ENCODE results near the gene KAT8. TPM values are rescaled to one million over a fixed set of nuclear protein-coding genes. Genes with fewer than 3 reads are reported as not detected.
"Not testable (repeated sequence)": the region's sequence is repeated elsewhere in the genome, so short reads cannot be mapped to it uniquely, and the experiment has no call there.

KAT8 gene
- total and polyA plus RNA-seq, 2 experiments from 2014 or later = 63.0 to 112 TPM

DNA sequence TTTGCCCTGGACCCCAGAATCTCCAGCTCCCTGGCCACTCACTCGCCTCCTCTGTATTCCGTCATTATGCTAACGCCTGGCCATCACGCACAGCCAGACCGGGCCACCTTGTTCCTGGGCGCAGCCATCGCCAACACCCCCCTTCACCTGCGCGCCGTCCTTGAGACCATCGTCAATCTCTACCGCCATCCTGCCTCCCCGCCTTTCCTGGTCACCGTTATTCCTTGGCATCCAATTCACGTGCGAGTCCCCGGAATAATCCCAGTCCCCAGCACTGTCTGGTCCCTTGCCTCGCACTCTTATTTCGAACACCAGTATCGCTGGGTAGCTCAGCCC lies 23.4 kb upstream of the KAT8 start:
- Histone ChIP-seq H3K4me3 (peak overlapping the region; percentile 58), H3K9me3 (ENCODE audit: low read depth) (no peaks in the 10 kb centered on the region), H3K27ac (peak overlapping the region; percentile 58), H3K4me1 (ENCODE audit: low read depth) (peaks cover 4% of the 10 kb centered on the region), H3K36me3 (no peaks in the 10 kb centered on the region), H3K27me3 (no peaks in the 10 kb centered on the region)
- peak in 1 of 2 donors; percentile 26 for DNase-seq (ENCODE audit: low read depth in 1 of 2, low spot score in 1 of 2)
- no peak for TF ChIP-seq CTCF (IDR thresholded peaks at IDR 0.05; ENCODE audit: low read depth, low read length)

DNA sequence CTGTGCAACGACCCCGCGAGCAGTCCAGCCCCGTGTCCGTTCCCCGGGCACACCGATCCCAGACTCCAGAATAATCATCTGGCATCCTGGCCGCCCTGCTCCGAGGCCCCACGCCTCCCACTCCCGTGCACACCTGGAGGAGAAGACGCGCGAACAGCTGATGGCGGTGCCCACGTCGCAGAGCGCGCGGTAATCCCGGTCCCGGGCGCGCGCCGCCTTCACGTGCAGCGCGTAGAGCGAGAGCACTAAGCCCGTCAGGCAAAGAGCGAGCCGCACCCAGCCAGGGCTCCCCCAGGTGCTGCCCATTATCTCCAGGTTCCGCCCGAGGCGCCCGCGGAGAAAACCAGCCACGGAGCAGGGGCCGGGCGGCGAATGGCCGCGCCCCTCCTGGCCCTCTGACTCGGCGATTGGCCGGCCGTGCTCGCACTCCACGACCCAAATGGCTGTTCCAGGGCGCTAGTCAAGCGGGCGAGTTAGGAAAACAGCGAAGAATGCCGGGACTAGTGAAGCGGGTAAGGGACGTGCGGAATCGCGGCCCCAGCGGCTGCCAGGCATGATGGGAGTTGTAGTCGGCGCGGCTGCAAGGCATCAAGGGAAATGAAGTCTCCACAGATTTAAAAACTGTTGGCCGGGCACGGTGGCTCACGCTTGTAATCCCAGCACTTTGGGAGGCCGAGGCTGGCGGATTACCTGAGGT lies 22.9 kb upstream of the KAT8 start, which contains the start of gene VKORC1:
Gene VKORC1 (minus strand): TSS at position 374 of the 697 bp plus-strand sequence. CDS start 68 bp downstream, at position 306.
- peak within 1 kb of the TSS; percentile 58 for H3K4me3 ChIP-seq
- peak within 1 kb of the TSS; percentile 61 for H3K27ac ChIP-seq
- H3K27me3 ChIP-seq = no peaks in the 10 kb centered on the region
- DNase-seq (ENCODE audit: low read depth in 1 of 2, low spot score in 1 of 2) = peak; percentile 97 to 98
- H3K9me3 ChIP-seq (ENCODE audit: low read depth) = no peaks in the 10 kb centered on the region
- H3K36me3 ChIP-seq = no peaks in the 10 kb centered on the region
- no peak for TF ChIP-seq CTCF (IDR thresholded peaks at IDR 0.05; ENCODE audit: low read depth, low read length)
- peaks cover 4% of the 10 kb centered on the region for H3K4me1 ChIP-seq (ENCODE audit: low read depth)

DNA sequence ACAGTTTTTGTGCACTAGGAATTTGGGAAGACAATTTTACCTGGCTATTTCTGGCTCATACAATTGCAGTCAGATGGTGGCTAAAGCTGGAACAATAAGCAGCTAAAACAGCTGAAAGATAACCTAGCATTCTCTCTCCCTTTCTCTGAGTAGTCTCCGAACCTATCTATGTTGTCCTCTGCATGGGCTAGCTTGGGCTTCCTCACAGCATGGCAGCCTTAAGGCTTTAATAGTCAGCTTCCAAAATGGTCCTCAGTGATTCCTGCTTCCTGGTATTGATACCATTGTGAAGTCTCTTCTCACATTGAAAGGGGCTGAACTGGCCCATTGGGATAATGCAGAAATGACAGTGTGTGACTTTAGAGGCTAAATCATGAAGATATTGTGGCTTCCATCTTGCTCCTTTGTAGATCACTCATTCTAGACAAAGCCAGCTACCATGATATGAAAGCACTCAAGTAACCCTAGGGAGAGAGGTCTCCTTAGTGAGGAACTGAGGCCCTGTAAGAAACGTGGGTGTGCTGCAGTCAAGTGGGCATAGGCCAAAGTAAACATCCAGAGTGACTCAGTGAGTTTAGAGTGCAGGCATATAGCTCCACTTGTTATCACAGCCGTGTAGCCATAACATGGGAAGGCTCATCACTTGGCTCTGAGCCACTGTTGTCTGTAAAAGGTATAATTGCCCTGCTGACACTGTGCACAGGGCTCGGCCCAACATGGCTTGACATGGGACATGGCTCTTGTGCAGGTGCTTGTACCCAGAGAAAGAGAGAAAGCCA lies 17.4 kb upstream of the KAT8 start:
- H3K4me3 ChIP-seq = no peak overlapping the region
- H3K27ac ChIP-seq = no peak overlapping the region
- H3K27me3 ChIP-seq = no peaks in the 10 kb centered on the region
- TF ChIP-seq CTCF (IDR thresholded peaks at IDR 0.05; ENCODE audit: low read depth, low read length) = no peak
- H3K4me1 ChIP-seq (ENCODE audit: low read depth) = no peaks in the 10 kb centered on the region
- peak in 1 of 2 donors; percentile 20 for DNase-seq (ENCODE audit: low read depth in 1 of 2, low spot score in 1 of 2)
- no peaks in the 10 kb centered on the region for H3K9me3 ChIP-seq (ENCODE audit: low read depth)
- no peaks in the 10 kb centered on the region for H3K36me3 ChIP-seq

GRCh38 chr16:31100876-31101641 lies 16.4 kb upstream of the KAT8 start:
- DNase-seq (ENCODE audit: low read depth in 1 of 2, low spot score in 1 of 2) = peak in 1 of 2 donors; percentile 24
- not testable (repeated sequence) for H3K27ac ChIP-seq; H3K36me3 ChIP-seq; H3K4me3 ChIP-seq; H3K9me3 ChIP-seq (ENCODE audit: low read depth); H3K4me1 ChIP-seq (ENCODE audit: low read depth); H3K27me3 ChIP-seq

GRCh38 chr16:31105677-31106213 lies 11.7 kb upstream of the KAT8 start:
- Histone ChIP-seq H3K9me3 (ENCODE audit: low read depth) (no peaks in the 10 kb centered on the region), H3K36me3 (peaks cover 10% of the 10 kb centered on the region), H3K4me3 (no peak overlapping the region), H3K4me1 (ENCODE audit: low read depth) (no peaks in the 10 kb centered on the region), H3K27ac (no peak overlapping the region), H3K27me3 (no peaks in the 10 kb centered on the region)
- TF ChIP-seq CTCF (IDR thresholded peaks at IDR 0.05; ENCODE audit: low read depth, low read length) = peak; percentile 79
- DNase-seq (ENCODE audit: low read depth in 1 of 2, low spot score in 1 of 2) = peak; percentile 79 to 81
